Erythroblast (primary cell): ENCODE data around the gene ZNF630.

ENCODE experiments used
- GATA1 ChIP-seq: IDR thresholded peaks from 2 replicates; pipeline ENCODE4 v1.6.1; 2011; ENCODE audit warnings: low read depth, mild to moderate bottlenecking, control low read depth, low read length, moderate library complexity
- POLR2A ChIP-seq: IDR thresholded peaks from 2 replicates; pipeline ENCODE4 v1.6.1; 2011; ENCODE audit warnings: mild to moderate bottlenecking, low read length

DNA sequence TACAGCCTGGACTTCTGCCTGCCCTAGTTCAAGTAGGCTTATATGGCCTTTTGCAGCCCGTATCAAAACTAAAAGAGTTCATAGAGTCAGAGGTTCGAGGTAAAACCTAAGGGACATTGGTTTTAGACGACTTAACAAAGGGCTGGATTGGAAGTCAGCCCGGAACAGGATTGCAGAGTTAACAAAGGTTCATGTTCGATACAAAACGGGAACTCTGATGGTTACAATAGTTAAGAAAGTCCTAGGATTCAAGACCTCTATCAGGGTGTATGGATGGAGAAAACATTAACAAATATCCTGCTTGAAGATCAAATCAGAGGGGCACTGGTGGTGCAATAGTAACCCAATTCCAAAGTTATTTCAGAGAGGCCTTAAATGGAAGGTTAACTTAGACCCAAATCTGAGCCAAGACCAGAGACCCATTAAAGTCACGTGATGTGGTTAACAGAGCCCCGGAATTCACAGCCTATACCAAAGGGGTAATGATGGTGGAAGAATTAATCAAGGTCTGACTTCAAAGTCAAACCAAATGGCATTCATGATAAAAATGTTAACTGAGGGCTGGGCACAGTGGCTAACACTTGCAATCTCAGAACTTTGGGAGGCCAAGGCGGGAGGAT is 656 bp upstream of the ZNF630 start:
- TF ChIP-seq POLR2A (no peak), GATA1 (no peak)
